Ishikawa (cell line): ENCODE data around the gene MLX.

Source experiments
- CEBPB ChIP-seq: IDR thresholded peaks from 2 replicates; pipeline ENCODE4 v1.6.1; 2012
- CREB1 ChIP-seq: IDR thresholded peaks from 2 replicates; pipeline ENCODE4 v1.6.1; 2012; ENCODE audit warnings: low read depth
- EGR1 ChIP-seq: IDR thresholded peaks from 2 replicates; pipeline ENCODE4 v1.6.1; 2012
- EP300 ChIP-seq: IDR thresholded peaks from 2 replicates; pipeline ENCODE4 v1.6.1; 2012; ENCODE audit warnings: borderline replicate concordance
- FOXM1 ChIP-seq: IDR thresholded peaks from 2 replicates; pipeline ENCODE4 v1.6.1; 2012; ENCODE audit warnings: low read depth, borderline replicate concordance
- MAX ChIP-seq: IDR thresholded peaks from 2 replicates; pipeline ENCODE4 v1.6.1; 2012
- NFIC ChIP-seq: IDR thresholded peaks from 2 replicates; pipeline ENCODE4 v1.6.1; 2012
- RAD21 ChIP-seq: IDR thresholded peaks from 2 replicates; pipeline ENCODE4 v1.6.1; 2012; ENCODE audit warnings: low read depth
- REST ChIP-seq: IDR thresholded peaks from 2 replicates; pipeline ENCODE4 v1.6.1; 2012; ENCODE audit warnings: low read depth, mild to moderate bottlenecking
- TAF1 ChIP-seq: IDR thresholded peaks from 2 replicates; pipeline ENCODE4 v1.6.1; 2012; ENCODE audit warnings: low read depth, mild to moderate bottlenecking
- TCF12 ChIP-seq: IDR thresholded peaks from 2 replicates; pipeline ENCODE4 v1.6.1; 2012; ENCODE audit warnings: low read depth
- TEAD4 ChIP-seq: IDR thresholded peaks from 2 replicates; pipeline ENCODE4 v1.6.1; 2012
- USF1 ChIP-seq: IDR thresholded peaks from 2 replicates; pipeline ENCODE4 v1.6.1; 2012
- YY1 ChIP-seq: IDR thresholded peaks from 2 replicates; pipeline ENCODE4 v1.6.1; 2012; ENCODE audit warnings: low read depth
- ZBTB7A ChIP-seq: IDR thresholded peaks from 2 replicates; pipeline ENCODE4 v1.6.1; 2012; ENCODE audit warnings: low read depth

Gene MLX

GRCh38 chr17:42590886-42591285 is 24.0 kb downstream of the MLX start:
- no peak for TF ChIP-seq USF1
- no peak for TF ChIP-seq YY1
- TF ChIP-seq NFIC, result no peak
- TF ChIP-seq CEBPB, result no peak
- TF ChIP-seq EGR1, result no peak
- TF ChIP-seq EP300, result no peak
- no peak for TF ChIP-seq MAX
- no peak for TF ChIP-seq TCF12
- no peak for TF ChIP-seq TEAD4
- TF ChIP-seq CREB1, result no peak
- no peak for TF ChIP-seq ZBTB7A
- TF ChIP-seq REST, result no peak
- TF ChIP-seq FOXM1, result no peak
- TF ChIP-seq RAD21, result no peak
- no peak for TF ChIP-seq TAF1

GRCh38 chr17:42591411-42591810 is 24.5 kb downstream of the MLX start:
- TF ChIP-seq CREB1 (no peak), MAX (no peak), TAF1 (no peak), EP300 (no peak), NFIC (no peak), YY1 (no peak), FOXM1 (no peak), ZBTB7A (no peak), TCF12 (no peak), USF1 (no peak), TEAD4 (no peak), REST (no peak), RAD21 (no peak), CEBPB (no peak), EGR1 (no peak)

- no peak for TF ChIP-seq RAD21
- no peak for TF ChIP-seq EP300
- TF ChIP-seq FOXM1, result no peak
- TF ChIP-seq MAX, result no peak
- no peak for TF ChIP-seq NFIC
- TF ChIP-seq EGR1, result no peak
- no peak for TF ChIP-seq CREB1
- TF ChIP-seq REST, result no peak
- no peak for TF ChIP-seq TAF1
- TF ChIP-seq YY1, result no peak
- no peak for TF ChIP-seq TCF12
- no peak for TF ChIP-seq TEAD4
Measured at GRCh38 chr17:42596386-42596785, 29.5 kb downstream of the MLX start.

- no peak for TF ChIP-seq TAF1
- TF ChIP-seq USF1, result no peak
- TF ChIP-seq EP300, result no peak
- no peak for TF ChIP-seq ZBTB7A
Measured at GRCh38 chr17:42598905-42599304, 32.0 kb downstream of the MLX start.

- no peak for TF ChIP-seq EP300
- TF ChIP-seq TAF1, result no peak
- TF ChIP-seq REST, result no peak
- no peak for TF ChIP-seq TCF12
- TF ChIP-seq YY1, result no peak
Measured at GRCh38 chr17:42603318-42603717, 36.4 kb downstream of the MLX start.
